Uterus (tissue), 4 donors: ENCODE measurements around the gene TSKU. TPM values are rescaled to one million over a fixed set of nuclear protein-coding genes. Genes with fewer than 3 reads are reported as not detected.

Source experiments
- DNase-seq, 2 donors: peaks; one replicate each; pipeline ENCODE4 v3.0.0-alpha.2; 2019 to 2020
- H3K27ac ChIP-seq, 2 donors: fragments of 200-600 bp; sonication (generic); 1 replicate in 1 of 2; 2 replicates in 1 of 2; pipeline ENCODE4 v1.5.1; 2016 to 2018
- H3K27me3 ChIP-seq, 2 donors: fragments of 200-600 bp; sonication (generic); one replicate each; pipeline ENCODE4 v1.5.1; 2018 to 2019; ENCODE audit warnings: control low read depth in 1 of 2
- H3K36me3 ChIP-seq, 2 donors: fragments of 200-600 bp; sonication (generic); one replicate each; pipeline ENCODE4 v1.5.1; 2019; ENCODE audit warnings: control low read depth in 1 of 2
- H3K4me1 ChIP-seq, 2 donors: fragments of 200-600 bp; sonication (generic); one replicate each; pipeline ENCODE4 v1.5.1; 2018 to 2019; ENCODE audit warnings: control low read depth in 1 of 2
- H3K4me3 ChIP-seq, 2 donors: fragments of 200-600 bp; sonication (generic); 1 replicate in 1 of 2; 2 replicates in 1 of 2; pipeline ENCODE4 v1.5.1; 2018 to 2019; ENCODE audit warnings: mild to moderate bottlenecking in 1 of 2
- H3K9me3 ChIP-seq, 2 donors: fragments of 200-600 bp; sonication (generic); one replicate each; pipeline ENCODE4 v1.5.1; 2019; ENCODE audit warnings: control low read depth in 1 of 2
- POLR2A ChIP-seq, 2 donors: fragments of 450-650 bp; IDR thresholded peaks; one replicate each; pipeline ENCODE4 v1.6.1; 2016; ENCODE audit warnings: antibody characterized with exemption in 2 of 2, mild to moderate bottlenecking in 1 of 2, moderate library complexity in 1 of 2
- intact Hi-C: fragments of 100-400 bp; cut with DNase I; formaldehyde crosslinking; loops from one replicate; pipeline ENCODE4 v1.15.1; 2023; ENCODE audit warnings: low total_unique reads
- total RNA-seq, 4 donors: library from RNA; depleted of rRNA in 3 of 4; stranded (reverse); fragments of >200 nt in 3 of 4; gene quantifications; one replicate each; pipeline versions ENCODE4 v1.1.0 to v1.2.4, GENCODE V29; 2014 to 2023
- TF ChIP-seq, protein P1 (sequence below), 4 experiments: fragments of 200-600 bp in 2 of 4; fragments of 450-650 bp in 2 of 4; sonication (generic) in 2 of 4; IDR thresholded peaks; one replicate each; pipeline ENCODE4 v1.5.1; 2016 to 2019; ENCODE audit warnings: antibody characterized with exemption in 4 of 4, mild to moderate bottlenecking in 2 of 4, moderate library complexity in 1 of 4
- donor health status: DM: yes; HTN: yes; CAD: no.

Gene TSKU
- total RNA-seq, 4 donors from 2014 or later = 19.4 to 108 (median 27.4) TPM

DNA sequence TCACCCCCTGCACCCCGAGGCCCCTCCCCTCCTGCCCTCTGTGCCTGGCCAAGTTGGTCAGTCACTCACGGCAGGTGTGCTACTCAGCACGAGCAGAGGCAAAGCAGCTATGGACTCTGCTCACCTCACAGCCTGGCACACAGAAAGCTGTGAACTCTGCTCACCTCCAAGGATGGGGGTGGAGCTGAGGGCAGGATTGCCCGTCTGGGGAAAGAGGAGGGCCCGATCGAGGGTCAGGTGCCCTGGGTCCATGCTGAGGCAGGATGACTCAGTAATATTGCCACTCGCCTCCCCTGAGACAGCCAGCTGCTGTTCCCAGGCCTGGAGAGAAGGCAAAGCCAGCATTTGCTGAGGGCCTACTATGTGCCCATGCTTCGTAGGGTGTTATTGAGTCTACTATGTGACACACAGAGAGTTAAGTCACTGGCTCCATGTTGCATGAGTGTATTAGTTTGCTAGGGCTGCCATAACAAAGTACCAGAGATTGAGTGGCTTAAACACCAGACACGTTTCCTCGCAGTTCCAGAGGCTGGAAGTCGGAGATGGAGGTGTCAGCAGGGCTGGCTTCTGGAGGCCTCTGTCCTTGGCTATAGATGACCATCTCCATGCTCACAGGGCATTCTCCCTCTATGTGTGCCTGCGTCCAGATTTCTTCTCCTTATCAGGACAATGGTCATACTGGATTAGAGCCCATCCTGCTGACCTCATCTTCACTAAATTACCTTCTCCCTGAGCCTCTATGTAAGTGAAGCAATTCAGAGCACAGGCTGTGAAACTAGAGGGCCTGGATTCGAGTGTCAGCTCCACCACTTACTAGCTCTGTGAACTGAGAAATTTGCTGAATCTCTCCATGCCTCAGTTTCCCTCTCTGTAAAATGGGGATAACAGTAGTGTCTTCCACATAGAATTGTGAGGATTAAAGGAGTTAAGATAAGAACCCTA lies 13.2 kb upstream of the TSKU start:
- Histone ChIP-seq H3K4me3 (no peak overlapping the region), H3K27me3 (no peaks in the 10 kb centered on the region), H3K9me3 (no peaks in the 10 kb centered on the region), H3K4me1 (peaks cover 32 to 43% of the 10 kb centered on the region in 2 donors), H3K36me3 (no peaks in the 10 kb centered on the region), H3K27ac (peak overlapping the region; percentile 82 to 84)
- TF ChIP-seq, protein P1, sequence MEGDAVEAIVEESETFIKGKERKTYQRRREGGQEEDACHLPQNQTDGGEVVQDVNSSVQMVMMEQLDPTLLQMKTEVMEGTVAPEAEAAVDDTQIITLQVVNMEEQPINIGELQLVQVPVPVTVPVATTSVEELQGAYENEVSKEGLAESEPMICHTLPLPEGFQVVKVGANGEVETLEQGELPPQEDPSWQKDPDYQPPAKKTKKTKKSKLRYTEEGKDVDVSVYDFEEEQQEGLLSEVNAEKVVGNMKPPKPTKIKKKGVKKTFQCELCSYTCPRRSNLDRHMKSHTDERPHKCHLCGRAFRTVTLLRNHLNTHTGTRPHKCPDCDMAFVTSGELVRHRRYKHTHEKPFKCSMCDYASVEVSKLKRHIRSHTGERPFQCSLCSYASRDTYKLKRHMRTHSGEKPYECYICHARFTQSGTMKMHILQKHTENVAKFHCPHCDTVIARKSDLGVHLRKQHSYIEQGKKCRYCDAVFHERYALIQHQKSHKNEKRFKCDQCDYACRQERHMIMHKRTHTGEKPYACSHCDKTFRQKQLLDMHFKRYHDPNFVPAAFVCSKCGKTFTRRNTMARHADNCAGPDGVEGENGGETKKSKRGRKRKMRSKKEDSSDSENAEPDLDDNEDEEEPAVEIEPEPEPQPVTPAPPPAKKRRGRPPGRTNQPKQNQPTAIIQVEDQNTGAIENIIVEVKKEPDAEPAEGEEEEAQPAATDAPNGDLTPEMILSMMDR (IDR thresholded peaks at IDR 0.05) = no peak
- TF ChIP-seq POLR2A (IDR thresholded peaks at IDR 0.05) = no peak
- DNase-seq = peak in 1 of 2 donors; percentile 74
- intact Hi-C loops = no loop called here

DNA sequence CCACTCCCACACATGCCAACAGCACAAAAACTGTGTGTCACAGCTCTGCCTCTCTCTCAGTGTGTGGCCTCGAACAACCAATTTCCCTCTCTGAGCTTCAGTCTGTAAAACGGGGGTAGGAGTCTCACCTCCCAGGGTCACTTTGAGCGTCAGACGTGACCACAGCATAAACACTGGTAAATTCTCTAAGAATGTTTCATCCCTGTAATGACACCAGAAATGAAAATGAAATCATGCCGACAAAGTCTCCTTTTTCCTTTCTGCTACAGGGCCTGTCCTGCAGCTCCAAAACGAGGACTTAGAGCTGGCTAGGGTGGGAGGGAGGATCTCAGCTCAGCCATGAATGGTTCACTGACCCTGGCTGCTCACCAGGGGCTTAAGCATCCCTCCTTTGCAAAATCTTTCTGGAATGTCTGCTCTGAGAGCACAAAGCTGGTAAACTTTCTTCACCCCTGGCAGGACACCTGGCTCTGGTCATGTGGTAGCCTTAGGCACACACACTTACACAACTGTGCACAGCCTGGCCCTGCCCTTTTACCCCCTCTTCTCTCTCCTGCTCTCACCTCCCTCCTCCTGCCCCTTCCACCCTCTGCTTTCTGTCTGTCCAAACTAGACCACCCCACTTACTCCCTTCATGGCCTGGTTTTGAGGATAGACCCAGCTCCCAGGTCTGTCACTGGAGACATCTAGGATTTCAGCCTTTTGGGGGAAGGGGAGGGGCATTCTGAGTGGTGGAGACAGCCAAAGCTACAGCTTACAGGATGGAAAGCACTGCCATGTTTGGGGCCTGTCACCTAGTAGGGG lies 12.3 kb upstream of the TSKU start:
- DNase-seq = peak; percentile 80 to 81
- TF ChIP-seq, protein P1 (IDR thresholded peaks at IDR 0.05) = no peak
- no peak for TF ChIP-seq POLR2A (IDR thresholded peaks at IDR 0.05)
- H3K9me3 ChIP-seq = no peaks in the 10 kb centered on the region
- no peak overlapping the region for H3K4me3 ChIP-seq
- no peaks in the 10 kb centered on the region for H3K36me3 ChIP-seq
- H3K4me1 ChIP-seq = peaks cover 32 to 43% of the 10 kb centered on the region in 2 donors
- H3K27ac ChIP-seq = peak overlapping the region; percentile 82 to 84
- intact Hi-C loops = no loop called here
- H3K27me3 ChIP-seq = no peaks in the 10 kb centered on the region

DNA sequence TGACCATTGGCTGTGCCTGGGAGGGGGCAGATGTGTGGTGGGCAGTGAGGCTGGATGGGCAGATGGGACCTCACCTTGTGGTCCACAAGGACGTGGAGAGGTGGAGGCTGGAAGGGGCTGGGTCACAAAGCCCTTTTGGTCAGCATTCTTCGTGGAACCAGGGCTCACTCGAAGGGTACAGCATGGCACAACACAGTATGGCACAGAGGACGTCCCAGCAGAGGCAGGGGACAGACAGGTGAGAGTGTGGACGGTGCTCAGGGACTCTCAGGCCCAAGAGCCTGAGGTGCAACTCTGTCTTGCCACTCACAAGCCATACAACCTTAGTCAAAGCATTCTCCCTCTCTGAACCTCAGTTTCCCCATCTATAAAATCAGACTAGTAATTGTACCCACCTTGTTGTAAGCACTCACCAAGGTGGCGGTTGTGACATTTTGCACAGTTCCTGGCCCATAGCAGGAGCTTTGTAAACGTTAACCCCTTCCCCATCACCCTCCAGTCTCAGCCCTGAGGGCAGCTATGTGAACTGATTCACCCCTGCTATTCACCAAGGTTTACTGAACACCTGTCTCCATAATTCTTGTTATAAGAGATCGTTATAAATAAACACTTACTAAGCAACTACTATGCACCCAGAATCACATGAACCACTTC lies 11.6 kb upstream of the TSKU start:
- intact Hi-C loops = no loop called here
- no peaks in the 10 kb centered on the region for H3K9me3 ChIP-seq
- no peak for DNase-seq
- H3K27me3 ChIP-seq = no peaks in the 10 kb centered on the region
- no peak for TF ChIP-seq POLR2A (IDR thresholded peaks at IDR 0.05)
- TF ChIP-seq, protein P1 (IDR thresholded peaks at IDR 0.05) = no peak
- no peaks in the 10 kb centered on the region for H3K36me3 ChIP-seq
- peak overlapping the region; percentile 82 to 84 for H3K27ac ChIP-seq
- peaks cover 32 to 43% of the 10 kb centered on the region in 2 donors for H3K4me1 ChIP-seq
- H3K4me3 ChIP-seq = no peak overlapping the region

DNA sequence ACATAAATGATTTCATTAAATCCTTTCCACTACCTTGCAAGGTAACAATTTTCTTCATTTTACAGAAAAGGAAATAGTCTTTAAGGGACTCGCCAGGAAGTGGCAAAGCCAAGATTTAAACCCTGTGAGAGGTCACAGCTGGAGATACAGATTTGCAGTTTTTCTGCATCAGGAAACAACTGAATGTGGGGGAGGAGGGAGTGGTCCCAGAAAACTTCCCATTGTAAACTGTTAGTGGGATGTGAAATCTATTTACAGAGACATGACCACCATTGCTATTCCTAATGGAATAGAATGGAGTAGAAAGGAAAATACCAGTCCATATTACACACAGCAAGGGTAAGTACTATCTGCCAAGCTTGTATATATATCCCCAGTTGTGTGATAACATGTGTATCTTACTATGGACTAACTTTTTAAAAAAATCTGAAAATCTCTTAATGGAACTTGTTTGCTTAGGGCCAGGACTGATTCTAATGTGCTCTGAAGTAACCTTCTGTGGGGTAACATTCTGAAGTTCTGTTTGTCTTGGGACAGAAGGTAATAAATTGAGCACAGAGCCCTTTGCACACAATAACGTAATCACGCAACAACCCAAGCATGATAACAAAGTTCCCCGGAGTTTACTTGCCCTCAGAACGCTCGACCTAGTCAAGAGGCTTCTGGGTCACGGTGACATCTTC lies 10.9 kb upstream of the TSKU start:
- H3K9me3 ChIP-seq = no peaks in the 10 kb centered on the region
- H3K4me1 ChIP-seq = peaks cover 32 to 42% of the 10 kb centered on the region in 2 donors
- intact Hi-C loops = no loop called here
- H3K36me3 ChIP-seq = no peaks in the 10 kb centered on the region
- DNase-seq = peak; percentile 74 to 86
- TF ChIP-seq POLR2A (IDR thresholded peaks at IDR 0.05) = no peak
- TF ChIP-seq, protein P1 (IDR thresholded peaks at IDR 0.05) = no peak
- H3K27me3 ChIP-seq = no peaks in the 10 kb centered on the region
- peak overlapping the region; percentile 82 to 84 for H3K27ac ChIP-seq
- no peak overlapping the region for H3K4me3 ChIP-seq
